Medulla oblongata (tissue), 1 donor: ENCODE data around the gene NRSN1.

Experiments used
- DNase-seq: peaks from one replicate; pipeline ENCODE4 v3.0.0-alpha.2; 2015; ENCODE audit errors: extremely low spot score

NRSN1 gene

GRCh38 chr6:24125980-24126379 lies at the start of gene NRSN1:
TSS of gene NRSN1 (plus strand) at chr6:24126215. CDS start at chr6:24134328, 8,113 bp downstream.
- no peak for DNase-seq

GRCh38 chr6:24078200-24078599 lies 47.8 kb upstream of the NRSN1 start:
- DNase-seq, result no peak

GRCh38 chr6:24079076-24079475 lies 46.9 kb upstream of the NRSN1 start:
- DNase-seq, result no peak

GRCh38 chr6:24080711-24081110 lies 45.3 kb upstream of the NRSN1 start:
- no peak for DNase-seq

DNA sequence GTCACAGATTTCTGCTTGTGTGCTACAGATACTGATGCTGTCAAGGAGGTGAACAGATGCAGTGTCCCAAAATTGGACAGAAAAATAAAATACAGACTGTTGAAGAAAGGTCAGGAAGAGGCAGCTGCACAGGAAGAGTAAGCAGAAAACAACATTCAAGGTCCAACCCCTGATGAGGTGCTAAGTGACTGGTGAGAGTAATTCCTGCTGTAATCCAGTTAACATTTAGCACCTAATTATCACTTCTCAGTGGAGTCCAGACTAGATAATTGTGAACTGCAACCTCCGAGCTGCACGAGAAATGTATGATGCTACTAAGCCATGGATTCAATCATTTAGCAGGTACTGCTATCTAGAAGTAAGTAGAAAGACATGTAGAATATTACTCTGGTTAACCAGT lies 36.3 kb upstream of the NRSN1 start:
- DNase-seq, result no peak

DNA sequence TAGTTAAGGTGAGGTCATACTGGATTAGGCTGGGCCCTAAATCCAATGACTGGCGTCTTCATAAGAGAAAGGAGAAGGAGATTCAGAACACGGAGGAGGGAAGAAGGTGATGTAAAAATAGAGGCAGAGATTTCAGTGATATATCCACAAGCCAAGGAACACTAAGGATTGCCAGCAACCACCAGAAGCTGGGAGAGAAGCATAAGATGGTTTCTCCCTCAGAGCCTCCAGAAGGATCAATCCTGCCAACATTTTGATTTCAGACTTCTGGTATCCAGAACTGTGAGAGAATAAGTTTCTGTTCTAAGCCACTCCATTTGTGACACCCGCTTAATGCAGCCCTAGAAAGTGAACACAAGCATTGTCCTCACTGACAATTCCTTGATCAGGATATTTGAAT lies 33.6 kb upstream of the NRSN1 start:
- DNase-seq, result no peak

GRCh38 chr6:24093381-24093780 lies 32.6 kb upstream of the NRSN1 start:
- DNase-seq, result no peak

DNA sequence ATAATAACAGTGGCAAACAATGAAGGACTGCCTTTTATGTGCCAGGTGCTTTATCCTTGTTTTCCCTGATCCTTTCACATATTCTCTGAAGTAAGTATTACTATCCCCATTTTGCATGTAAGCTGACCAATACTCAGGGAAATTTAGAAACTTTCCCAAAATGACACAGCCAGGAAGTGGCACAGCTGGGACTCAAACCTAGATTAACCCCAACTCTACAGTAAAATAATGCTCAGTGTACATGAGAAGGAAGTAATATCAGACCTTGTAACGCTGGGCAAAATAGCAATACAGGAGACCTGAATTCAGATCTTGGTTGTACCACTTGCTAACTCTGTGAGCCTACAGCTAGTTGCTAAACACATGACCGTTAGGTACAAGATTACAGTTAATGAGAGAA lies 26.8 kb upstream of the NRSN1 start:
- DNase-seq, result no peak

DNA sequence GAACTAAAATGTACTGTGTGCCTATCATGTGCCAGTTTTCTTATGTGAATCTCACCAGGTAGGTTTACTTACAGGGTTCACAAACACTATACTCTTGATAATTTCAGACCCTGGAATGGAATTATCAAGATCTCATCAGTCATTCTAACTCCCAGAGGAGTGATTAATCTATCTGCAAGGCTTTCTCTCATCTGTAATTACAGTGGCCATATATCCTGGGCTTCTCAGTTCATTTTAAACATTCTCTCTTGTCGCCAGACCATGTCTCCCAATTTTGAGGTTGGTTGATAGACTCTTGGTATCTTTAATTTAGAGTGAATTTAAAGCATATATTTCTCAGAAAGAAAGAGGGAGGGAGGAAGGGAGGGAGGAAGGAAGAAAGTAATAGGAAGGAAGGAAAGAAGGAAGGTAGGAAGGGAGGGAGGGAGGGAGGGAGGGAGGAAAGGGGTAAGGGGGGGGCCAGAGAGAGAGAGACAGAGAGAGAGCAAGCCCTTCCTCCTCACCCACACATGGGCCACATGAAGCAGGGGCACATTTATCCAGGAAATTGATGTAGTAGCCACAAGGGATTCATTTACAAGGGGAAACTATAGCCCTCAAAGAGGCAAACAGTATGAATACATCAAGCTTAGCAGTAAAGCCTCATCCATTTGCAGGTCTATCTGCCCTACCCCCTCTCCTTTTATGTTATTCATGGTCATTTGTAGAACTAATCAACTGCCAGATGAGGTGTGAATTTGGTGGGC lies 25.8 kb upstream of the NRSN1 start:
- no peak for DNase-seq

GRCh38 chr6:24100770-24101155 lies 25.3 kb upstream of the NRSN1 start:
- DNase-seq, result no peak

DNA sequence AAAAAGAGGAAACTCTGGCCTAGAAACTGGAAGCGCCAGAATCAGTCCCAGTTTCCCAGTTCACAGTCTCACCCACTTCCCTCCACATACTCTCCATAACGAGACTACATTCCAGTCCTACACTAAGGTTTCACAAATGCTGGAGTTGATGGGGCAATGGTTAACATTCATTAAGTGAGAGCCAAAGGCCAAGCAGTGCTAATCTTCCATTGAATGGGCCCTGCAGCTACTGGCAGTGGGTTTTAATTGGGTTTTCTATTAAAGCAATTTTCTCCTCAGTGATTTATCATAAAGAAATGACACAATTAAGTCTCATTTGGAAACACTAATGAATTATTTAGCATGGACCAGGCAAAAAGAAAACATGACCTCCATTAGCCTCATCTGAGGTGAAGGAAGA lies 20.8 kb upstream of the NRSN1 start:
- no peak for DNase-seq

DNA sequence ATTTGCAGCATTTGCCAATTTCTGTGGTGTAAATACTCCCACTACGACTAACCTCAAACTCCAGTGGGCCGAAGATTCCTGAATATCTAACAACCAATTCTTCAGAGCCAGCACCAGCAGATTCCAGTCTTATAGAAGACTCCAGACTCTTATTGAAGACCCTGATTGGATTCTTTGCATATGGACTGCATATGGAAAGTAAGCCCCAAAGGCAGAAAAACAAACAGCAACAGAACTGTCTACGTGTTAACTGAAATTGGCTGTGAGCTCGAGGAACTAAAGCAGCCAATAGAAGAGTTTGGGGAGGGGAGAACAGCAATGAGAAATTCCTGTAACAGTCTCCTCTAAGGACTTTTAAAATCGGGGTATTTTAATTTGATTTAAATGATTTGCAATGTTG lies 19.7 kb upstream of the NRSN1 start:
- DNase-seq, result no peak

GRCh38 chr6:24107294-24107693 lies 18.7 kb upstream of the NRSN1 start:
- DNase-seq, result no peak

DNA sequence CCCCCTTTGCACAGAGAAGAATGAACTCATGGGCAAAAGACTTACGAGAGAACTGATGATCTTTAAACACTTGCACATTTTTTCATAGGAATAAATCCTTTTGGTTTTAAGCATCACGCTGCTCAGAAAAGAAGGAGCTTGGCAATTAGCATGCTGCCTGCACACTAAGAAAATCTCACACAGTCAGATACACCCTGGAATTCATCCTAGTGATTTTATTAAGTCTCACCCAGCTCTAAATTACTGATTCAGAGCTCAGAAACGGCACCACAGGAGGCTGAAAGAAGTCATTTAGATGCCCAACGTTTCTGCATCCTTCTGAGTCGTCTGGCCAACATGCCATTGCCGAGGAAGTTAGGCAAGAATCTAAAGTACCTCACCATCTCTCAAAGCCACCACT lies 18.0 kb upstream of the NRSN1 start:
- DNase-seq, result no peak

DNA sequence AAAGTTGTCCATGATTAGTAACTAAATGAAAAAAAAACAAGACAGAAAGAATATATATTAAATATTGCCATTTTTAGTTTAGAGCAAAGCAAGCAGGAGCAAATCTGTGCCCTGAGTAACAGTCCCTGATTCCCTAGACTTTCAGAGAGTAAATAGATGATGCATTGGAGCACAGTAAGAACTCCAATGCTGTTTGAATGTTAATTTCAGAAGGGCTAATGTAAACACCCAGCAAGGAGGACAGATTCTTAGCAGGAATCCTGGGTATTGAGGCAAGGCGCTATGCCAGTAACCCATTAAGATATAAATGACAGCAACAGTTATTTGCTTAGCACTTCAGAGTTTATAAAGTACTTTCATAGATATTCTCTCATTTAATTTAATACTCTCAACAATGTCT lies 15.6 kb upstream of the NRSN1 start:
- DNase-seq, result no peak

DNA sequence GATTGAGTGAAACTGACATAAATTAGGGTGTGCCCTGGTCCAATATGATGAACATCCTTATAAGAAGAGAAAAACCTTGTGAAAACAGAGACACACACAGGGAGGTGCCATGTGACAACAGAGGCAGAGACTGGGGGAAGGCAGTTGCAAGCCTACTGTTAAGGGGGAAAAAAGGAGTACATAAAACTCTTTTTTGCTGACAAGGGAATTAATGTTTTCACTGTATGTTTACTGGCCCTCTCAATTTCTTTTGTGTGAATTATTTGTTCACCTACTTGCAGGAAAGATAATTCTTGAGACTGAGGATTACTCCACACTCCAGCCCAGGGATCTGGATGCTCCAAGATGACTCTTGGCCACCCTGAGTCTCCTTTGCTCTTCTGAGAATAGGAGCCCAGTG lies 12.1 kb upstream of the NRSN1 start:
- no peak for DNase-seq

DNA sequence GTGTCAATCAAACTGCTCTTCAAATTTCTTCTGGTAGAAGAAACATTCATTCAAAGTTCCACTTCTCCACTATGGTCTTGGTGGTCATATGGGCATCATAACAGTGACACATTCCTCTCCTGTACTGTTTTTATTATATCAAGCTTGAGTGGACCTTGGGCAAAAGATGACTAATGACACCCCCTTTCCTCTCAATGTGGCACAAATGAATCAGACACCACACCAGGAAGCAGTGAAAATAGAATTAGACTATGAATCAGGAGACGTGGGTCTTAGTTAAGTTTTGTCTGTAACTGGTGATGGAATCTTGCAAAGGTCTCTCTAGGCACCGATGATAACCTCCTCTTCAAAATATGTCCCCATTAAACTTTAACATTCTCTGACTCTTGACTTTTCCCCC lies 9.0 kb upstream of the NRSN1 start:
- no peak for DNase-seq

- DNase-seq, result no peak
Observed at GRCh38 chr6:24122139-24122538, 3.9 kb upstream of the NRSN1 start.

GRCh38 chr6:24126586-24127192 lies 674 bp downstream of the NRSN1 start:
- DNase-seq, result peak; percentile 75

DNA sequence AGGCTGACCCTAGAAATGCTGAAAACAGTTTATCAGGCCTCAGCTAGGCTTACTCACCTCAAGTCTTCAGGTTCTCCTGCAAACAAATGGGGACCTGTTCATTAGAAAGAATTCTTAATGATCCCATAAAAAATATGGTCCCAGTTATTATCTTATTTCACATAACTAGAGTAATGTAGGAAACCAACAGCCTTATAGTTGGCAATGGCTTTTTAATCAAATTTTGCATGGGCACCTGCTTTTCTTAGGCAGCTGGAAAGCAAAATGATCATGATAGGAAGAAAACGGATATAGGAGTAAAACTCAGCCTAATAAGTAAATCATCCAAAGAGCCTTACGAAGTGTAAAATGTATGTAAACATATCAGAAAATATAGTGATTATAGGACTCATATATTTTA lies 1.3 kb downstream of the NRSN1 start:
- DNase-seq, result no peak

- no peak for DNase-seq
Observed at GRCh38 chr6:24131751-24132150, 5.7 kb downstream of the NRSN1 start.

DNA sequence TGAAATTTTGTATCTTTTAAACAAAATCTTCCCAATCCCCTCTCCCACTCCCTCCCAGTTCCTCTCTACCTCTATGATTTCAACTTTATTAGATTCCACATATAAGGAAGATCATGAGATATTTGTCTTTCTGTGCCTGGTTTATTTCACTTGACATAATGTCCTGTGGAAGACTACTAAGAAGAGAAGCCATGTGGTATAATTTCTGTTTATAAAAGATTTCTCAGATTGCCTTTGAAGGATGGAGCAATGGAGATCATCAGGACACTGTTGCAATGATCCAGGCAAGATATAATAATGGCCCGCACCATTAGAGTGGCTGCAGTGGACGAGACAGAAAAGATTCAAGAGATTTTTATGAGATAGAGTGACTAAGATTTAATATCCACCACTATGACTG lies 13.1 kb downstream of the NRSN1 start:
- no peak for DNase-seq

DNA sequence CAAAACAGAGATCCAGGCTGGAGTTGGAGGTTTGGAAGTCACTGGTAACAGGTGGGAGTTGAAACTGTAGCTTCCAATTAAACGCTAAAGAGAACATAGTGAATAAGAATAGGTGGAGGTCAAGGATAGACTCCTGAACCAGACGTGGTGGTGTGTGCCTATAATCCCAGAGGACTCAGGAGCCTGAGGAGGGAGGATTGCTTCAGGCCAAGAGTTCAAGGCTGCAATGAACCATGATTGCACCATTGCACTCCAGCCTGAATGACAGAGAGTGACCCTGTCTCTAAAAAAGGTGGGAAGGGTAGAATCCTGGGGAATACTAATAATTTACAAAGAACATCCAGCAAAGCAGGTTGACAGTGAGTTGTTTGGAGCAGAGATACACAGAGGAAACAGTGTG lies 13.6 kb downstream of the NRSN1 start:
- DNase-seq, result no peak

- DNase-seq, result peak; percentile 18
Observed at GRCh38 chr6:24140591-24140990, 14.6 kb downstream of the NRSN1 start.
